Nephron progenitor cell (in vitro differentiated cells): ENCODE measurements around the gene GSTT2B.
"Not testable (repeated sequence)": the region's sequence is repeated elsewhere in the genome, so short reads cannot be mapped to it uniquely, and the experiment has no call there.

Source experiments
- DNase-seq: peaks from one replicate; pipeline ENCODE4 v3.0.0; 2021
- H3K27ac Mint-ChIP-seq: 2 replicates; pipeline ENCODE4 v1.8.0; 2021; ENCODE audit warnings: mild to moderate bottlenecking, moderate library complexity, mixed read lengths
- H3K27me3 Mint-ChIP-seq: 2 replicates; pipeline ENCODE4 v1.8.0; 2021; ENCODE audit warnings: mild to moderate bottlenecking, low read depth, mixed read lengths; ENCODE audit not compliant: poor library complexity
- H3K36me3 Mint-ChIP-seq: 2 replicates; pipeline ENCODE4 v1.8.0; 2021; ENCODE audit warnings: low read depth, mixed read lengths
- H3K4me1 Mint-ChIP-seq: 2 replicates; pipeline ENCODE4 v1.8.0; 2021; ENCODE audit warnings: mixed read lengths
- H3K4me3 Mint-ChIP-seq: 2 replicates; pipeline ENCODE4 v1.8.0; 2021; ENCODE audit warnings: mild to moderate bottlenecking, moderate library complexity, mixed read lengths
- H3K9me3 Mint-ChIP-seq: 2 replicates; pipeline ENCODE4 v1.8.0; 2021; ENCODE audit warnings: mild to moderate bottlenecking, moderate library complexity, mixed read lengths
- TF ChIP-seq, protein P1 (sequence below): fragments of 200-600 bp; sonication (generic); IDR thresholded peaks from 2 replicates; pipeline ENCODE4 v1.5.0; 2021; ENCODE audit warnings: antibody characterized with exemption

Gene GSTT2B

DNA sequence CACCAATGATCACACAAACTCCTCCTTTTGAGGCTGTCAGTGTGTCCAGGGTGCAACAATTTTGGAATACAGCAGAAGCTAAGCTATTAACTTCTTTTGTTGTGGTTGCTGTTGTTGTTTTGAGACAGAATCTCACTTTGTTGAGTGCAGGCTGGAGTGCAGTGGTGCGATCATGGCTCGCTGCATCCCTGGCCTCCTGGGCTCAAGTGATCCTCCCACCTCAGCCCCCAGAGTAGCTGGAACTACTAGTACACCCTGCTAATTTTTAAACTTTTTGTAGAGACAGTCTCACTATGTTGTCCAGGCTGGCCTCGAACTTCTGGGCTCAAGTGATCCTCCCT, 22.0 kb downstream of the GSTT2B start:
- Mint-ChIP-seq H3K4me3 (no peak overlapping the region), H3K27ac (no peak overlapping the region), H3K9me3 (no peaks in the 10 kb centered on the region), H3K36me3 (no peaks in the 10 kb centered on the region), H3K27me3 (peaks cover 4% of the 10 kb centered on the region), H3K4me1 (no peaks in the 10 kb centered on the region)
- TF ChIP-seq, protein P1, sequence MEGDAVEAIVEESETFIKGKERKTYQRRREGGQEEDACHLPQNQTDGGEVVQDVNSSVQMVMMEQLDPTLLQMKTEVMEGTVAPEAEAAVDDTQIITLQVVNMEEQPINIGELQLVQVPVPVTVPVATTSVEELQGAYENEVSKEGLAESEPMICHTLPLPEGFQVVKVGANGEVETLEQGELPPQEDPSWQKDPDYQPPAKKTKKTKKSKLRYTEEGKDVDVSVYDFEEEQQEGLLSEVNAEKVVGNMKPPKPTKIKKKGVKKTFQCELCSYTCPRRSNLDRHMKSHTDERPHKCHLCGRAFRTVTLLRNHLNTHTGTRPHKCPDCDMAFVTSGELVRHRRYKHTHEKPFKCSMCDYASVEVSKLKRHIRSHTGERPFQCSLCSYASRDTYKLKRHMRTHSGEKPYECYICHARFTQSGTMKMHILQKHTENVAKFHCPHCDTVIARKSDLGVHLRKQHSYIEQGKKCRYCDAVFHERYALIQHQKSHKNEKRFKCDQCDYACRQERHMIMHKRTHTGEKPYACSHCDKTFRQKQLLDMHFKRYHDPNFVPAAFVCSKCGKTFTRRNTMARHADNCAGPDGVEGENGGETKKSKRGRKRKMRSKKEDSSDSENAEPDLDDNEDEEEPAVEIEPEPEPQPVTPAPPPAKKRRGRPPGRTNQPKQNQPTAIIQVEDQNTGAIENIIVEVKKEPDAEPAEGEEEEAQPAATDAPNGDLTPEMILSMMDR: no peak
- DNase-seq: no peak

DNA sequence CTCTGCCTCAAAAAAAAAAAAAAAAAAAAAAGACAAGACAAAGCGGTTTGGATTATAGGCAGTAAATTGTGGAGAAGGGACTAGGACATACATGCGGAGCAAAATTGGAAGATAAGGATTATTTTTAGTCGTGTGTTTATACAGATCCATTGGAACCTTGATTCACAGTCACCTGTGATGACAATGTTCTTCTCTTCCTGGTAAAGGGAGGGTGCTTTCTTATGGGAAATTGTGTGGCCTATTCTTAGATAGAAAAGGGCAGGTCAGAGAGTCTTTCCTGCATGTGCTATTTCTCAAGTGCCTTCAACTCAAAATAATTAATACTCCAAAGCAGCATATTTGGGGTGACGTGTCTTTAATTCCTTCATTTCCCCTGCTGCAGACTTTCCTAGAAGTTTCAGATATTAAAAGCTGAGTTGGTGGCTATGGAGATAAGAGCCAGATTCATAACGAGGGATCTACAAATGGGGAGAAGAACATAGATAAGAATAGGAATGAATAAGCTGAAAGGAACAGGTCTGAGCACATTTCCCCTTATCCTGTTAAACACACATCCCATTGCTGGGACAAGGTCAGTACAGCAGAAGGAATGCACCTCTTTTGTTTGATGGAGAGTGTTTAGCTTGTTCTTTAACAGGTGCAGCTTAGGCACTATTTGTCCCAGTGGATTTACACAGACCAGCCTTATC, 22.5 kb downstream of the GSTT2B start:
- no peak overlapping the region for H3K27ac Mint-ChIP-seq
- TF ChIP-seq, protein P1: no peak
- DNase-seq: no peak
- no peaks in the 10 kb centered on the region for H3K4me1 Mint-ChIP-seq
- no peak overlapping the region for H3K4me3 Mint-ChIP-seq
- H3K9me3 Mint-ChIP-seq: no peaks in the 10 kb centered on the region
- H3K36me3 Mint-ChIP-seq: no peaks in the 10 kb centered on the region
- peaks cover 4% of the 10 kb centered on the region for H3K27me3 Mint-ChIP-seq

DNA sequence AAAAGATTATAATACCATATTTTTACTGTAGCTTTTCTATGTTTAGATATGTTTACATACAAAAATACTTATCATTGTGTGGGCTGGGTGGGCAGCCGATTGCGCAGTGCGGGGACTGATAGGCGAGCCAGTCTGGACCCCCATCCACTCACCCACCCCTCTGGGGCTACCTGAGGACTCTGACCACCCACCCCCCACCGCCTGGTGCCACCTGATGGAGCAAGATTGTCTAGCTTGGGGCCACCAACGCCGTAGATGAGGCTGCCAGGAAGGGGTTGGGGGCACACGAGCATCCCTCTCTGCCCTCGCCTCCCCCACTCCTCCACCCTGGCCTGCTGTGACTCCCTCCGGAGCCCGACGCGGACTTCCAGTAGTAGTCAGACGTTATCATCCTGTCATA, 34.4 kb downstream of the GSTT2B start:
- H3K36me3 Mint-ChIP-seq: peaks cover 95% of the 10 kb centered on the region
- H3K27ac Mint-ChIP-seq: no peak overlapping the region
- H3K4me1 Mint-ChIP-seq: no peaks in the 10 kb centered on the region
- DNase-seq: no peak
- H3K9me3 Mint-ChIP-seq: peaks cover 28% of the 10 kb centered on the region
- H3K4me3 Mint-ChIP-seq: no peak overlapping the region
- peaks cover 4% of the 10 kb centered on the region for H3K27me3 Mint-ChIP-seq
- TF ChIP-seq, protein P1: no peak

DNA sequence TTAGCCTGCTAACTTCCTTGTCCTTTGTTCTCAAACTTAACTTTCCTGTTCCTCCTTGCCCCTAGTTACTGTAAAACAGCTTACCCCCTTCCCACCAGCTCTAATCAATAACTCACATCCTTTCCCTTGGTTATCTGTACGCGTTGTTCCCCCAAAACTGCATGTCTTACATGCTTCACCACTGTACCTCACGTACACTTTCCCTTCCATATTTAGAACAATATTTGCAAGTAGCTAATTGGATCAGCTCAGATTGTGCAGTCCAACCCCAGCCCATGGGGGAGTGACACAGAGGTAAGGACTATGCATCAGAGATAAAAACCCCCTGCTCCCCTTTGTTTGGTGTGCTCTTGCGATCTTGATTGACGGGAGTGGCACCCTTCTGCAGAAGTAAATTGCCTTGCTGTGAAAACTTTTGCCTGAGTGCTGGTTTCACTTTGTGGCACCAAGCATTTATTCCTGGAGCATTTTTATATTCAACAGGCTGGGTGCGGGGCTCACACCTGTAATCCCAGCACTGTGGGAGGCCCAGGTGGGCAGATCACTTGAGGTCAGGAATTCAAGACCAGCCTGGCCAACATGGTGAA, 35.9 kb downstream of the GSTT2B start:
- H3K36me3 Mint-ChIP-seq: peaks cover 94% of the 10 kb centered on the region
- peaks cover 4% of the 10 kb centered on the region for H3K27me3 Mint-ChIP-seq
- H3K9me3 Mint-ChIP-seq: peaks cover 21% of the 10 kb centered on the region
- H3K4me1 Mint-ChIP-seq: no peaks in the 10 kb centered on the region
- no peak for DNase-seq
- H3K4me3 Mint-ChIP-seq: no peak overlapping the region
- H3K27ac Mint-ChIP-seq: no peak overlapping the region
- TF ChIP-seq, protein P1: no peak

DNA sequence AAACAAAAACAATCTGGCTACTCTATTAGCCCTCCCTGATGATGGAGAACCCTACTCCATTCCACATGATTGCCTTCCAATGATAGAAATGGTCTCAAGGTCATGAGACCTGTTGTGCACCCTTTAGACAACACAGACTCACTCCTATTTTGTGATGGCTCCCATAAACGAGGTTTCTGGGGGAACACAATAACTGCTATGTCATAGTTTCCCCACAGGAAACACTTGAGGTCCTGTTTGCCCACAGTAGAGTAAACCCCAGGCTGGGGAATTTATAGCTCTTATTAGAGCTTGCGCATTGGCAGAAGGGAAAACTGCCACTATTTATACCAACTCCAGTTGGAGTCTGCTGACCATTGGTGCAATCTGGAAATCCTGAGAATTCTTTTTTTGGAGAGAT, 38.1 kb downstream of the GSTT2B start:
- no peaks in the 10 kb centered on the region for H3K4me1 Mint-ChIP-seq
- H3K27ac Mint-ChIP-seq: no peak overlapping the region
- TF ChIP-seq, protein P1: no peak
- peaks cover 21% of the 10 kb centered on the region for H3K9me3 Mint-ChIP-seq
- H3K4me3 Mint-ChIP-seq: no peak overlapping the region
- H3K27me3 Mint-ChIP-seq: peaks cover 4% of the 10 kb centered on the region
- peaks cover 88% of the 10 kb centered on the region for H3K36me3 Mint-ChIP-seq
- no peak for DNase-seq

DNA sequence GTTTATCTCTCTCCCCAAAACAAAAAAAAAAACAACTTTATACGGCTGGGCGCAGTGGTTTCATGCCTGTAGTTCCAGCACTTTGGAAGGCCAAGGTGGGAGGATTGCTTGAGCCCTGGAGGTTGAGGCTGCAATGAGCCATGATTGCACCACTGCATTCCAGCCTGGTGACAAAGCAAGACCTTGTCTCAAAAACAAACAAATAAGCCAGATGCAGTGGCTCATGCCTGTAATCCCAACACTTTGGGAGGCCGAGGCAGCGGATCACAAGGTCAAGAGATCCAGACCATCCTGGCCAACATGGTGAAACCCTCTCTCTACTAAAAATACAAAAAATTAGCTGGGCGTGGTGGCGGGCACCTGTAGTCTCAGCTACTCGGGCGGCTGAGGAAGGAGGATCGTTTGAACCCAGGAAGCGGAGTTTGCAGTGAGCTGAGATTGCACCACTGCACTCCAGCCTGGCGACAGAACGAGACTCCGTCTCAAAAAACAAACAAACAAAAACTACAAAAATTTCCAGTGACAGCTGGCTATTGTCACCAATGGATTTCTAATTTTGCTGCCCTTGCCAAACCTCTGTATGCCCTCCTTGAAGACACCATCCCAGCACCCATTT, 39.3 kb downstream of the GSTT2B start:
- H3K4me1 Mint-ChIP-seq, H3K4me3 Mint-ChIP-seq, DNase-seq, H3K27me3 Mint-ChIP-seq, H3K27ac Mint-ChIP-seq: not testable (repeated sequence)
- Mint-ChIP-seq H3K36me3 (peaks cover 83% of the 10 kb centered on the region), H3K9me3 (peaks cover 17% of the 10 kb centered on the region)

DNA sequence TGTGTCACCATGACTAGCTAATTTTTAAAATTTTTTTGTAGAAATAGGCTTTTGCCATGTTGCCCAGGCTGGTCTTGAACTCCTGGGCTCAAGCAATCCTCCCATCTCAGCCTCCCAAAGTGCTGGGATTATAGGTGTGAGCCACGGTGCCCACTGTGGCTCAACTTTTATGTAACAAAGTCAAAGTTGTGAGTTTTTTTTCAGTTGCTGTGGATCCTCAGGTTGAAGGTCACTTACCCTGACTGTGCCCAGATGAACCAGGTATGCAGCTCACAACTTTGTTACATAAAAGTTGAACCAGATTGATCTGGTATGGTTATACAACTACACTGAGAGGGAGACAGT, 40.8 kb downstream of the GSTT2B start:
- peaks cover 69% of the 10 kb centered on the region for H3K36me3 Mint-ChIP-seq
- H3K27ac Mint-ChIP-seq, DNase-seq, H3K27me3 Mint-ChIP-seq, H3K9me3 Mint-ChIP-seq, H3K4me3 Mint-ChIP-seq, H3K4me1 Mint-ChIP-seq: not testable (repeated sequence)
